Measurements from ENCODE around the gene SPART.
A peak's percentile ranks its signal among the peaks of the same experiment; 100 is the strongest.

The SPART gene, protein sequence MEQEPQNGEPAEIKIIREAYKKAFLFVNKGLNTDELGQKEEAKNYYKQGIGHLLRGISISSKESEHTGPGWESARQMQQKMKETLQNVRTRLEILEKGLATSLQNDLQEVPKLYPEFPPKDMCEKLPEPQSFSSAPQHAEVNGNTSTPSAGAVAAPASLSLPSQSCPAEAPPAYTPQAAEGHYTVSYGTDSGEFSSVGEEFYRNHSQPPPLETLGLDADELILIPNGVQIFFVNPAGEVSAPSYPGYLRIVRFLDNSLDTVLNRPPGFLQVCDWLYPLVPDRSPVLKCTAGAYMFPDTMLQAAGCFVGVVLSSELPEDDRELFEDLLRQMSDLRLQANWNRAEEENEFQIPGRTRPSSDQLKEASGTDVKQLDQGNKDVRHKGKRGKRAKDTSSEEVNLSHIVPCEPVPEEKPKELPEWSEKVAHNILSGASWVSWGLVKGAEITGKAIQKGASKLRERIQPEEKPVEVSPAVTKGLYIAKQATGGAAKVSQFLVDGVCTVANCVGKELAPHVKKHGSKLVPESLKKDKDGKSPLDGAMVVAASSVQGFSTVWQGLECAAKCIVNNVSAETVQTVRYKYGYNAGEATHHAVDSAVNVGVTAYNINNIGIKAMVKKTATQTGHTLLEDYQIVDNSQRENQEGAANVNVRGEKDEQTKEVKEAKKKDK

DNA sequence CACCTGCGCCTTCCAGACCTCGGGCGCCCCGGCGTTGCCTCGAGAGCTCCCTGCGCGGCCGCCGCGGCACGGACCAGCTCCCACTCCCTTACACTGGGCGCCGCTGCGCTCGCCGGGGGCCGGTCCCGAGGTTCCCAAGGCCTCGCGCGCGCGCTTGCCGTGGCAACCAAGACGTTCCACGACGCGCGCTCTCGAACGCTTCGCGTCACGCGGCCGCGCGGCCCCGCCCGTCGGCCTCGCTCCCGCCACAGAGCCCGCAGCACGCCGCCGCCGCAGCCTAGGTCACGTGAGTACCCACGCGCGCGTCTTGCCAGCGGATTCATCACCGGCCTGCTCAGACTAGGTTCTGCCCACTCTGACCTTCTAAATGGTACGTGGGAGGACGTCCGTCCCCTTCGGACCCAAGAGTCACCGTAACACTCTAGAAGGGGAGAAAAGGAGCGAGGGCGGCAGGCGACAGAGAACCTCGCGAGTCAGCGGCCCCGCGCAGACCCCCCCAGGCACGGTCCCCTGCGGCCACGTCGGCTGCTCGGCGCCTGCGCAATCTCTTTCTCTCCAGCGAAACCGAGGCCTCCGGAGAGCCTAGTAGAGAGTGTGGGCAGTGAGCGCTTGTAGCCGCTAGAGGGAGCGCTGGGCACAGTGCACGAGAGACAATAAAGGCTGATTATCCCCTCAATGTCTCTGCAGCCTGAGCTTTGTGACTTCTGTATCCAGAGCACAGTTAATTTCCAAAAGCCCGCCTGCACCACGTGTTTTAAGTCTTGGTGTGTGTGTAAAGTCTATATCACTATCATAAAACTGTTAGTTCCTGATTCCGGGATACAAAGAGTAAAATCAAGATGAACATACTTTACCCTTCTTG is at the start of gene SPART:
TSS of gene SPART (minus strand) at position 173 of the 862 bp plus-strand sequence. CDS start 10,564 bp downstream, outside the sequence.
- DNase-seq = peak; percentile 65

GRCh38 chr13:36395280-36395679 is 49.1 kb upstream of the SPART start:
- DNase-seq = no peak

DNA sequence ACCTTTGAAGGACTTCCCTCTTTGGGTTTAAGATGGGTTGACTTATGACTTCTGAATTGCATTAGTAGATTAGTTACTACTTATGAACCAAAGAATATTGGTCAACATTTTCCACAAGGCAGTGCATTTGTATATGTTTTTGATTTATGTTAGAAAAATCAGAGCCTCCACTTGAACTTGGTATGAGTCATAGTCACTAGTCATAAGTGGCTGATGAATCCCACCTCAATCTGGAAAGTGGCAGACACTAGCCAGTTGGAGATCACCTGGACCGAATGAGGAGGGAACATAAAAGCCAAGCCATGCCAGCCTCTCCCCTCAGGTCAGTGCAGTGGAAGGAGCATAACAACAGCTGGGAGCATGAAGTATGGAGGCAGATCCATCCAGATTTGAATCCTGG is 39.3 kb upstream of the SPART start:
- no peak for DNase-seq

GRCh38 chr13:36382030-36382429 is 35.8 kb upstream of the SPART start:
- no peak for DNase-seq

DNA sequence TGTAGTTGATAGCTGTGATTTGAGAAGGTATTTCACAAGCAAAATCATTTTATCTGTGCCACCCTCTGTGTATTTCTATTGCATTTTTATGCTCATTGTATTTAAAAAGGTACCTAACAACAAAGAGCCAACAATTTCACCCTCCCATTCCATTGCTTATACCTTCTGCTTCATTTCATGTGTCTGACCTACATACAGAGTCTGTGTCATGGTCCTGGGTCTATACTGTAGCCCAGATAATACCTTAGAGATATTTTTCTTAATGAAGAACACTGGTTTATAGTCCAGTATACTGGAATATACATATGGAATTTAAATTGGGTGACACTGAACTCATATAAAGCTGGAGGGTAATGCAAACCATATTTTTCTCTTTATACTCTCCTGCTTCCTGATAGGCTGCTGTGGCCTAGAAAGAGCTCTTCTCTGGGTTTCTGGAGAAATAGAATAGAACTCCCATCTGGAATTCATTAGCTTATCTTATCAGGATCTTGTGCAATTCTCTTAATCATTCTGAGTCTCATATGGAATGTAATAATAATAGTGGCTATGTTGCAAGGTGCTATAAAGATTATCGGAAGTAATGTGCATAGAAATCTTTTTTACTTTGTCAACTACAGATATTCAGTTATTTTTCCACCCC is 31.8 kb upstream of the SPART start:
- no peak for DNase-seq

GRCh38 chr13:36374063-36374462 is 27.9 kb upstream of the SPART start:
- DNase-seq = no peak

GRCh38 chr13:36371185-36371584 is 25.0 kb upstream of the SPART start:
- DNase-seq = no peak

DNA sequence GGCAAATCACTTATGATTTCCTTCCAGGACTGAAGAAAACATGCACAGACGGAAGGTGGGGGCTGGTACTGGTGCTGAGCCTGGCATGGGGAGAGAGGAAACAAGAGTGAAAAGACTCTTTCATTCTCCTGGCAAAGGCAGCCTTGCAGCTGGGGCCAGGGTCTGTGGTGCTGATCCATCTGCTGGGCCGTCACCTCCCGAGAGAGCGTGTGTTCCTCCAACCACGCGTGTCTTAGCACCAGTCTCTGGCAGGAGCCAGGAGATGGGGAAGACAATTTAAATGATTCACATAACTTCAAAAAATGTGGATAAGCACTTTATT is 23.9 kb upstream of the SPART start:
- DNase-seq = no peak

GRCh38 chr13:36369268-36370107 is 23.3 kb upstream of the SPART start:
- no peak for DNase-seq

GRCh38 chr13:36366031-36366430 is 19.8 kb upstream of the SPART start:
- DNase-seq = no peak

DNA sequence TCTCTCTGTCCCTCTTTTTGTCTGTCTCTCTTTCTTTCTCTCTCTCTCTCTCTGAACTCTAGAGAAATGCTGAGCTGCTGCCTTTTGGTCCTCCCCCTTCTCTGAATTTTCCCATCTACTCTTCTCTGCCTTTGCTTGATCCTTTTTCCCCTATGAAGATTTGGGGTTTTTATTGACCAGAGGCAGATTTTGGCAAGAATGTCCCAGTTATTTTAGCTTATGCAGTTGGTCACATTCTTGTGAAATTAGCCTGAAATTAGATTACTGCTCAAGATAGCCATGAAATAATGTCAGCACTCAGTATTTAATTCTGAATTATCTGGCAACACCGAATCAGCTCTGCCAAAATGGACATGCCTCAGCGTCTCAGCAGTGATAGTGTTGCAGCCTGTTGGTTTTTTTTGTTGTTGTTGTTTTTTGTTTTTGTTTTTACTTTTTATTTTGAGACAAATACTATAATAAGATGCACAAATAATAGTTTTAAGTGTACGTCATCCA is 17.2 kb upstream of the SPART start:
- no peak for DNase-seq

- DNase-seq = no peak
These were observed 16.7 kb upstream of the SPART start for GRCh38 chr13:36362914-36363313.

DNA sequence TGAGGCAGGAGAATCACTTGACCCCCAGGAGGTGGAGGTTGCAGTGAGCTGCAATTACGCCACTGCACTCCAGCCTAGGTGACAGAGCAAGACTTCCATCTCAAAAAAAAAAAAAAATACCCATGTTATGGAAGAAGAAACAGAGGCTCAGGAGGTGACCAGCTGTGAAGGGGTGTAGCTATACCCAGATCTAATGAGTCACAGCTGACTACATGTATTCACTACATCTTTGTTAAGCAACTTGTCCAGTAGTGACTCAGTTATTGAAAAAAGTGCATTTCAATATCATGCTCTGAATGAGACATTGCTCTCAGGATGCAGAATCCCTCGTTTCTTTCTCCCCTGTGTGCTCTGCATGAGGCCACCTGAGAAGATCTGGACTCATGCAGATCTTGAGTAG is 16.1 kb upstream of the SPART start:
- no peak for DNase-seq

DNA sequence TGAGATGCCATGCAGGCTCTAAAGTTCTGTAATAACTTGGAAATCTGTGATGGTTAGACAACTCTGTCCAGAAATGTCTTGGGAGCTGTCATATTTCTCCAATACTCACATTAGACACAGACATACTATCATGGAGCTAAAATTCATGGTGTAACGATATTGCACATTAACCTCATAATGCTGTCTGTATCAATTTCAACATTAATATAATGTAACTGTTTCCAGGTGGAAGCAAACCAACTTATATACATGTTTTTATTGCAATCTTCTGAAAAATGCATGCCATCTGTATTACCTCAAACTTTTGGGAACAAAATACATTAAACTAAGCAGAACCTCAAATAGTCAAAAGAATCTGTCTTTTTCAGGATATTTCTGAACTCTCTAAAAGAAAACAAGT is 14.7 kb upstream of the SPART start:
- DNase-seq = no peak

GRCh38 chr13:36359301-36359950 is 13.2 kb upstream of the SPART start:
- DNase-seq = no peak

DNA sequence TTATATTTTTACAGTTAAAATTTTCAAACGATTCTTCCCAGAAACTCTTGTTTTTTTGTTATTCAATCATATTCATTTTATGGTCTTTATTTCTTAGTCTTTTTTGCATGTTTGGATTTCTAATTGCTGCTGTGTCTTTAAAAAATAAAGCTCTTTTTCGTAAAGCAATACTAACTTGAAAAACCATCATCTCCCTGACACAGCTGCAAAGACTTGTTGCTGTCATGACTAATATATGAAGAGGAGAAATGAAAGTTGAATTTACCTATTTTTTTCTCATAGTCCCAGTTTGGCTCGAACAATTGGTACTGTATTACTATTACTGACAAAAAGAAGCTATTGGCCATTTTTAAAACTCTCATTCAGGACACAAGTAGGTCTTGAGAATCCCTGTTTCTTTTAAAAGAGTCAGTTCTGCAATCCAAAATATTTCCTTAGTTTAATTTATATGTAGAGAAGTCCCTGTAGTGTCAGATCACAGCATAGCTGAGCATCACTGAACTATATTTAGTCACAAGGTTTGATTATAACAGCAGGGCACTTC is 12.1 kb upstream of the SPART start:
- no peak for DNase-seq

GRCh38 chr13:36357692-36358091 is 11.5 kb upstream of the SPART start:
- no peak for DNase-seq

DNA sequence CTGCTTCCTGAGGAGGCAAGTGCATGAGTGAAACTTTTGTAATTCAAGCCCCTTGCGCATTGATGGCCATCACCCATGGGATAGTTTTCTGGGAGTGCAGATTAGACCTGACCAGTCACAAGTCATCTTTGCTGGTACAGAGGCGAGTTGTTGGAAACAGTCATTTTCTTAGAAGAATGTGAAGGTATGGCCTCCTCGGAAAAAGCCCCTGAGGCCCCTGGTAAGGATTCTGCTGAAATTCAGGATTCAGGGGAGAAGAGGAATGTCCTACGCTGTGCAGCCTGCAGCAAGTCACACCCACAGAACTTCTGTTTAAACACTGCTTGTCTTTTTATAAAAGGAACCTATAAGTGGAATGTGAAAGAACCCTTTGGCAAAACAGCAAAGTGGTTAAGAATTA is 11.0 kb upstream of the SPART start:
- DNase-seq = no peak

DNA sequence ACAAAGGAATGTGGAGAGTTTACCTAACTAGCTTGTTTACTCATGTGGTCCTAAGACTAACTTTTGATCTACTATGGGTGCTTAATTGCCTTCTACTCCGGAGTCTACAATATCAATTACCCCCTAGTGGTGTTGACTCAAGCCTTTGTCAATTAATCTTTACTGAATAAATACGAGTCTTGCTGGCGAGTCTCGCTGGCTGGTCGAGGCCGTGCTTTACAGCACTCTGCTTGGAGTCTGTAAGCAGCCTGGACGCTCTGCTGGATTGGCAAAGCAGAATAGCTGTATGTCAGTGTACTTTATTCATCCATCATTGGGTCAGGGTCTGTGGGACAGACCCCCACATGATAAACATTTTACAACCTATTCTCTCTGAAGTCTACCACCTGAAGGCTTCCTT is 9.9 kb upstream of the SPART start:
- no peak for DNase-seq

DNA sequence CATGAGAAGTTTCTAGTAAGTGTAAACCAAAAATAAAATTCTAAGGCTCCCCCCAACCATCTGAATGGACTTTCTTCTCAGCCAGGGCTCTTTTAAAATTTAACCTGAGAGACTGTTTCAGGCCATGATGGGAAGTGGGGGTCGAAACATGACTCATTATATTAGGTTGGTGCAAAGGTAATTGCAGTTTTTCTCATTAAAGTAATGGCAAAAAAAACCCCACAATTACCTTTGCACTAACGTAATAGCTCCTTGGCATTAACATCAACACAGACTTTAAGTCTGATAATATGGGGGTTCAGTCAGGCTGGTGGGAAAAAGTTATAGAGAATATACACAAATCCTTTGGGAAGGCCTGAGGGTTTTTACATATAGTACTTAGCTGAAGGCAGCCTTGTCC is 9.4 kb upstream of the SPART start:
- no peak for DNase-seq

Measured in NCI-H2171 (cell line).